Measurements from ENCODE around the gene OSTF1. TPM values are rescaled to one million over a fixed set of nuclear protein-coding genes. Genes with fewer than 3 reads are reported as not detected.
A peak's percentile ranks its signal among the peaks of the same experiment; 100 is the strongest.

Gene OSTF1
- total and polyA plus RNA-seq, 7 donors: 11.0 to 105 (median 20.7) TPM

DNA sequence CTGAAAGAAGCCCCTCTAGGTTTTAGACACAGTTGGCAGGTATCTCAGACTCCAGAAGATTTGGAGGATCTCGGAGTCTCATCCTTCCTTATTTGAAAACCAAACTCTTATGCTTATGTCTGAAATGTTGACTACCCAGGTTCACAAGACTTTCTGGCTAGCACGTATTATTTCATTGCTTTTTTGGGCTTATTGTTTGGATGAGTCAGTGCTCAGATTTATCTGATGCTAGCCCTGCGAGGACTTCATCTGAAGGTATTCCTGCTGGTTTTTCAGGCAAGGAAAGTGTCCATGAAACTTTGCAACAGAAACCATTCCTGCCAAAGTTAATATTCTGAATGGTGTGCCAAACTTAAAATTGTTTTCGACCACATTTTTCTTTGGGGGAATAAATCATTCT lies 8.5 kb downstream of the OSTF1 start:
- TF ChIP-seq EP300 (IDR thresholded peaks at IDR 0.05): no peak
- no peak for TF ChIP-seq POLR2A (IDR thresholded peaks at IDR 0.05)
- TF ChIP-seq, protein P1, sequence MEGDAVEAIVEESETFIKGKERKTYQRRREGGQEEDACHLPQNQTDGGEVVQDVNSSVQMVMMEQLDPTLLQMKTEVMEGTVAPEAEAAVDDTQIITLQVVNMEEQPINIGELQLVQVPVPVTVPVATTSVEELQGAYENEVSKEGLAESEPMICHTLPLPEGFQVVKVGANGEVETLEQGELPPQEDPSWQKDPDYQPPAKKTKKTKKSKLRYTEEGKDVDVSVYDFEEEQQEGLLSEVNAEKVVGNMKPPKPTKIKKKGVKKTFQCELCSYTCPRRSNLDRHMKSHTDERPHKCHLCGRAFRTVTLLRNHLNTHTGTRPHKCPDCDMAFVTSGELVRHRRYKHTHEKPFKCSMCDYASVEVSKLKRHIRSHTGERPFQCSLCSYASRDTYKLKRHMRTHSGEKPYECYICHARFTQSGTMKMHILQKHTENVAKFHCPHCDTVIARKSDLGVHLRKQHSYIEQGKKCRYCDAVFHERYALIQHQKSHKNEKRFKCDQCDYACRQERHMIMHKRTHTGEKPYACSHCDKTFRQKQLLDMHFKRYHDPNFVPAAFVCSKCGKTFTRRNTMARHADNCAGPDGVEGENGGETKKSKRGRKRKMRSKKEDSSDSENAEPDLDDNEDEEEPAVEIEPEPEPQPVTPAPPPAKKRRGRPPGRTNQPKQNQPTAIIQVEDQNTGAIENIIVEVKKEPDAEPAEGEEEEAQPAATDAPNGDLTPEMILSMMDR (IDR thresholded peaks at IDR 0.05): no peak
- TF ChIP-seq POLR2AphosphoS5 (IDR thresholded peaks at IDR 0.05): no peak
- Histone ChIP-seq H3K9me3 (no peaks in the 10 kb centered on the region), H3K4me3 (no peak overlapping the region), H3K27ac (no peak overlapping the region), H3K36me3 (no peaks in the 10 kb centered on the region), H3K4me1 (peaks cover 0 to 6% (median 0%) of the 10 kb centered on the region in 4 donors), H3K27me3 (no peaks in the 10 kb centered on the region)
- DNase-seq: no peak
- intact Hi-C loops (cut with DNase I): no loop called here
- 88 to 91% methylated on average over 4 of the region's 4 CpGs for WGBS, 2 donors

DNA sequence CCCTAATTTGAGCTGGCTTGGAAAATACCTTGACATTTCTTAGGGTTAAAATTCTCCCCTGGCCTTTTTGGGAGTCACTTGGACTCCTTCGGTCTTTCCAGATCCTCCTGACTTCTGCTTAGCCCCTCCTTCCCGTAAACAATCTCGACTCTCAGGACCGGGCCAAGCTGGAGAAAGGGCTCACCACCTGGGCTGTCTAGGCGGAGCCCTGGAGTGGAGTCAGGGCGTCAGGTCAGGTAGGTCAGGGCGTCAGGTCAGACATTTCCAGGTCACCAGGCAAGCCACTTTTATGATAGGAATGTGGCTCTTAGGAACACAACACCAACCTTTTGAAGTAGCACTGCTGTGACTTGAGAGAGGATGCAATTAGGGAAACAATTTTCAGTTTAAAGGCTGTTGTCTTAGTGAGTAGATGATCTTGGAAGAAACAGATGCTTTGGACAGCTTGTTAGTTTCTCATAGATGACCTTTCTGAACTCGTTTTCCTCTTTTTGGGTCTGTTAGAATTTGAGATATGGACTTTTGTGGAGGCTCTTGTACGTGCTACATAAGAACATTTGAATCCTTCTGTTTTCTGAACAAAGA lies 12.8 kb downstream of the OSTF1 start:
- no peak overlapping the region for H3K4me3 ChIP-seq
- H3K36me3 ChIP-seq: no peaks in the 10 kb centered on the region
- H3K4me1 ChIP-seq: peaks cover 0 to 6% (median 0%) of the 10 kb centered on the region in 4 donors
- DNase-seq: no peak
- intact Hi-C loops (cut with DNase I): no loop called here
- peak overlapping the region in 3 of 4 donors; percentile 17 to 25 (median 19) for H3K27ac ChIP-seq
- TF ChIP-seq, protein P1 (IDR thresholded peaks at IDR 0.05): no peak
- TF ChIP-seq POLR2A (IDR thresholded peaks at IDR 0.05) (no peak), EP300 (IDR thresholded peaks at IDR 0.05) (no peak), POLR2AphosphoS5 (IDR thresholded peaks at IDR 0.05) (no peak)
- WGBS, 2 donors: 75 to 78% methylated on average over 9 of the region's 9 CpGs
- H3K9me3 ChIP-seq: no peaks in the 10 kb centered on the region
- no peaks in the 10 kb centered on the region for H3K27me3 ChIP-seq

- no peak overlapping the region for H3K4me3 ChIP-seq
- intact Hi-C loops (cut with DNase I): no loop called here
- no peaks in the 10 kb centered on the region for H3K9me3 ChIP-seq
- no peaks in the 10 kb centered on the region for H3K36me3 ChIP-seq
- H3K4me1 ChIP-seq: peaks cover 0 to 6% (median 0%) of the 10 kb centered on the region in 4 donors
- no peak for DNase-seq
- TF ChIP-seq, protein P1 (IDR thresholded peaks at IDR 0.05): no peak
- TF ChIP-seq POLR2A (IDR thresholded peaks at IDR 0.05) (no peak), POLR2AphosphoS5 (IDR thresholded peaks at IDR 0.05) (no peak), EP300 (IDR thresholded peaks at IDR 0.05) (no peak)
- H3K27me3 ChIP-seq: no peaks in the 10 kb centered on the region
- no peak overlapping the region for H3K27ac ChIP-seq
- WGBS, 2 donors: 91 to 93% methylated on average over 7 of the region's 7 CpGs
These were observed 14.0 kb downstream of the OSTF1 start for GRCh38 chr9:75102177-75102790.

- H3K9me3 ChIP-seq: no peaks in the 10 kb centered on the region
- TF ChIP-seq, protein P1 (IDR thresholded peaks at IDR 0.05): no peak
- no peak for TF ChIP-seq POLR2A (IDR thresholded peaks at IDR 0.05)
- intact Hi-C loops (cut with DNase I): no loop called here
- no peak overlapping the region for H3K4me3 ChIP-seq
- no peak overlapping the region for H3K27ac ChIP-seq
- no peaks in the 10 kb centered on the region for H3K36me3 ChIP-seq
- no peak for DNase-seq
- WGBS, 2 donors: 95 to 96% methylated on average over 3 of the region's 3 CpGs
- H3K27me3 ChIP-seq: no peaks in the 10 kb centered on the region
- H3K4me1 ChIP-seq: peaks cover 0 to 12% (median 0%) of the 10 kb centered on the region in 4 donors
These were observed 16.3 kb downstream of the OSTF1 start for GRCh38 chr9:75104607-75105006.

All from sigmoid colon (tissue), 7 donors.